SU-DHL-6 (cell line): ENCODE data around the gene FAM53B.

Source experiments
- H2AFZ ChIP-seq: fragments of 200-600 bp; sonication (generic); 2 replicates; pipeline ENCODE4 v1.6.1; 2014; ENCODE audit warnings: low read depth, mild to moderate bottlenecking, moderate library complexity, mixed read lengths, antibody characterized with exemption, low read length; ENCODE audit not compliant: severe bottlenecking
- H3F3A ChIP-seq: fragments of 200-600 bp; shearing (Covaris generic); 2 replicates; pipeline ENCODE4 v1.6.0; 2016; ENCODE audit warnings: antibody characterized with exemption, mild to moderate bottlenecking; ENCODE audit not compliant: insufficient read depth
- H3K27ac ChIP-seq: fragments of 200-600 bp; sonication (generic); 2 replicates; pipeline ENCODE4 v1.5.1; 2016; ENCODE audit warnings: low read depth, mild to moderate bottlenecking, low read length, moderate library complexity, mixed read lengths
- H3K27me3 ChIP-seq: fragments of 200-600 bp; sonication (generic), shearing (Covaris generic); 2 replicates; pipeline ENCODE4 v1.6.0; 2014; ENCODE audit warnings: mild to moderate bottlenecking, low read length
- H3K36me3 ChIP-seq: fragments of 200-600 bp; sonication (generic); 2 replicates; pipeline ENCODE4 v1.6.1; 2014; ENCODE audit warnings: mild to moderate bottlenecking, low read length, mixed read lengths
- H3K4me2 ChIP-seq: fragments of 300-600, 200-600 bp; shearing (Covaris generic), sonication (generic); 2 replicates; pipeline ENCODE4 v1.6.0; 2014; ENCODE audit warnings: low read length, low read depth, mild to moderate bottlenecking; ENCODE audit not compliant: poor library complexity, severe bottlenecking
- H3K4me3 ChIP-seq: fragments of 200-600 bp; sonication (generic); 2 replicates; pipeline ENCODE4 v1.5.1; 2014; ENCODE audit warnings: antibody characterized with exemption, low read length, mild to moderate bottlenecking, mixed read lengths; ENCODE audit not compliant: insufficient read depth, poor library complexity, severe bottlenecking
- H3K79me2 ChIP-seq: fragments of 200-600 bp; sonication (generic); 2 replicates; pipeline ENCODE4 v1.6.1; 2014; ENCODE audit warnings: mild to moderate bottlenecking, low read length, moderate library complexity; ENCODE audit not compliant: insufficient read depth
- H3K9ac ChIP-seq: fragments of 200-600 bp; sonication (generic); 2 replicates; pipeline ENCODE4 v1.7.0; 2014; ENCODE audit warnings: mild to moderate bottlenecking, low read length
- H3K9me2 ChIP-seq: fragments of 200-600 bp; sonication (generic); replicated peaks from 2 replicates; pipeline ENCODE4 v1.6.1; 2014; ENCODE audit warnings: low read length; ENCODE audit not compliant: insufficient read depth
- H3K9me3 ChIP-seq: fragments of 200-600 bp; sonication (generic); 2 replicates; pipeline ENCODE4 v1.6.1; 2014; ENCODE audit warnings: low read length, mixed read lengths; ENCODE audit not compliant: insufficient read depth
- H4K20me1 ChIP-seq: fragments of 200-600 bp; sonication (generic); 2 replicates; pipeline ENCODE4 v1.6.1; 2014; ENCODE audit warnings: low read depth, mild to moderate bottlenecking, antibody characterized with exemption, low read length, moderate library complexity, mixed read lengths
- EZH2phosphoT487 ChIP-seq: fragments of 200-600 bp; sonication (generic), shearing (Covaris generic); conservative IDR thresholded peaks from 2 replicates; pipeline ENCODE4 v1.6.1; 2018; ENCODE audit warnings: mild to moderate bottlenecking, antibody characterized with exemption, low read length, moderate library complexity, mixed read lengths
- TF ChIP-seq, protein P1 (sequence below): fragments of 200-600 bp; sonication (generic); IDR thresholded peaks from one replicate; pipeline ENCODE4 v1.5.1; 2017; ENCODE audit warnings: antibody characterized with exemption, mild to moderate bottlenecking, low read length, moderate library complexity; ENCODE audit not compliant: insufficient read depth, poor library complexity, severe bottlenecking

Gene FAM53B

DNA sequence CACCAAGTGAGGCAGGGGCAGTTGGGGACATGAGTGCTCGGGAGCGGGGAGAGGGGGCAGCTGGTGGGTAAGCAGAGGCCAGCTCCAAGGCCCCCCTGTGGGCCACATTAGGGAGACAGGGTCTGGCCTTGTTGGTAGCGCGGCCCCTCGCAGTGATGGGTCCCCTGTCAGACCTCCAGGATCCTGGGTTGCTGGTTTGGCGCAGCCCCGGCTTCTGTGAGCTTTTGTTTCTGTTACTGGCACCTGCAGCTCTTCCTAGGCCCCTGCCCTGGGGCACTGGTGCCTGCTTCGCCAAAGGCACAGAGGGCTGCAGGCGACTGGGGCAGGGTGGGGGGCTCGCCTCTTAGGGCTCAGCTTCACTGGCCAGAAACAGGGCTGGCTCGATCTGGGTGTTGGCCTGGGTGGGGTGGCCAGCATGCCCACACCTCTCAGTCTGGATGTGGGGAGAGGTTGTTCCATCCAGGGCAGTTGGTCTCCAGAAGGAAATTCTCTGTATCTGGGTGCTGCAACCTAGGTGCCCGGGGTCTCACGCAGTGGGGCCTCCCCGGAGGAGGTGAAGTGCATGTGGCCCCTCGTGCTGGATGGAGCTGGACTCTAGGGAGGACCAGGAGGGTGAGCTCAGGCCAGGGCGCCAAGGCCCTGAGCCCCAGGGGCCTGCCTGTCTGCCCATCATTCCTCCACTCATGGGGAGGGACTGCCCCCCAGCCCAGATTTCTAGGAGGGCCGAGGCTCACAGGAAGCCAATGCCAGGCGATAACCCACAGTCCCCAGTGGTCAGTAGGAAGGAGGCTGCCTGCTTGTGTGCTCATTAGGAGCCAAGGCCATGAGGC is 143.9 kb downstream of the FAM53B start:
- no peaks in the 10 kb centered on the region for H4K20me1 ChIP-seq
- H3K9me2 ChIP-seq = no peaks in the 10 kb centered on the region
- H3F3A ChIP-seq = peaks cover 70% of the 10 kb centered on the region
- no peak for TF ChIP-seq EZH2phosphoT487
- TF ChIP-seq, protein P1, sequence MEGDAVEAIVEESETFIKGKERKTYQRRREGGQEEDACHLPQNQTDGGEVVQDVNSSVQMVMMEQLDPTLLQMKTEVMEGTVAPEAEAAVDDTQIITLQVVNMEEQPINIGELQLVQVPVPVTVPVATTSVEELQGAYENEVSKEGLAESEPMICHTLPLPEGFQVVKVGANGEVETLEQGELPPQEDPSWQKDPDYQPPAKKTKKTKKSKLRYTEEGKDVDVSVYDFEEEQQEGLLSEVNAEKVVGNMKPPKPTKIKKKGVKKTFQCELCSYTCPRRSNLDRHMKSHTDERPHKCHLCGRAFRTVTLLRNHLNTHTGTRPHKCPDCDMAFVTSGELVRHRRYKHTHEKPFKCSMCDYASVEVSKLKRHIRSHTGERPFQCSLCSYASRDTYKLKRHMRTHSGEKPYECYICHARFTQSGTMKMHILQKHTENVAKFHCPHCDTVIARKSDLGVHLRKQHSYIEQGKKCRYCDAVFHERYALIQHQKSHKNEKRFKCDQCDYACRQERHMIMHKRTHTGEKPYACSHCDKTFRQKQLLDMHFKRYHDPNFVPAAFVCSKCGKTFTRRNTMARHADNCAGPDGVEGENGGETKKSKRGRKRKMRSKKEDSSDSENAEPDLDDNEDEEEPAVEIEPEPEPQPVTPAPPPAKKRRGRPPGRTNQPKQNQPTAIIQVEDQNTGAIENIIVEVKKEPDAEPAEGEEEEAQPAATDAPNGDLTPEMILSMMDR = no peak
- peak overlapping the region; percentile 87 for H3K9ac ChIP-seq
- no peaks in the 10 kb centered on the region for H3K36me3 ChIP-seq
- H2AFZ ChIP-seq = no peak overlapping the region
- H3K4me2 ChIP-seq = peak overlapping the region; percentile 50
- no peaks in the 10 kb centered on the region for H3K27me3 ChIP-seq
- peak overlapping the region; percentile 99 for H3K27ac ChIP-seq
- H3K4me3 ChIP-seq = peak overlapping the region; percentile 21
- H3K9me3 ChIP-seq = no peaks in the 10 kb centered on the region
- no peaks in the 10 kb centered on the region for H3K79me2 ChIP-seq

DNA sequence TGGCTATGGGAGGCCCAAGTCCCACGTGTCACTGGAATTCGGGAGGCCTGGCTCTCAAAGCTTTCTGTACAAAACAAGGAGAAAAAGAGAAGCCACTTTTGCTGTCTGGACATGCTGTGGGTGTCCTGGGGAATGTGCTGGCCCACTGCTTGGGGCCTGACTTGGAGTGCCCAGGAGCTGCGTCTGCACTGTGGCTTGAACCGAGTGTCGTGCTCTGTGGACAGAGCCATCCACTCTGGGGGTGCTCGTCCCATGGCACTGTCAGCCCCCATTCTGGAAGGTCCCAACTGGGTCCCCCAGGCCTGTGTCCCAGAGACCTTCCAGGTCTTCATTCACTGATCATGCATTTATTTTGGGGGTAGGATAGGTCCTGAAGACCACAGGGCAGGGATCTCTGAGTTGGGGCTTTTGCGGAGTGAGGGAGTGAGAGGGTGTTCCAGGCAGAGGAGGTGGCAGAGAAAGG is 144.6 kb downstream of the FAM53B start:
- peak overlapping the region; percentile 87 for H3K9ac ChIP-seq
- H3F3A ChIP-seq = peaks cover 63% of the 10 kb centered on the region
- no peak for TF ChIP-seq EZH2phosphoT487
- TF ChIP-seq, protein P1 = no peak
- no peak overlapping the region for H3K4me3 ChIP-seq
- H3K79me2 ChIP-seq = no peaks in the 10 kb centered on the region
- H3K9me3 ChIP-seq = no peaks in the 10 kb centered on the region
- no peak overlapping the region for H2AFZ ChIP-seq
- no peaks in the 10 kb centered on the region for H3K9me2 ChIP-seq
- H3K36me3 ChIP-seq = no peaks in the 10 kb centered on the region
- no peaks in the 10 kb centered on the region for H4K20me1 ChIP-seq
- peak overlapping the region; percentile 99 for H3K27ac ChIP-seq
- H3K4me2 ChIP-seq = peak overlapping the region; percentile 50
- H3K27me3 ChIP-seq = no peaks in the 10 kb centered on the region

DNA sequence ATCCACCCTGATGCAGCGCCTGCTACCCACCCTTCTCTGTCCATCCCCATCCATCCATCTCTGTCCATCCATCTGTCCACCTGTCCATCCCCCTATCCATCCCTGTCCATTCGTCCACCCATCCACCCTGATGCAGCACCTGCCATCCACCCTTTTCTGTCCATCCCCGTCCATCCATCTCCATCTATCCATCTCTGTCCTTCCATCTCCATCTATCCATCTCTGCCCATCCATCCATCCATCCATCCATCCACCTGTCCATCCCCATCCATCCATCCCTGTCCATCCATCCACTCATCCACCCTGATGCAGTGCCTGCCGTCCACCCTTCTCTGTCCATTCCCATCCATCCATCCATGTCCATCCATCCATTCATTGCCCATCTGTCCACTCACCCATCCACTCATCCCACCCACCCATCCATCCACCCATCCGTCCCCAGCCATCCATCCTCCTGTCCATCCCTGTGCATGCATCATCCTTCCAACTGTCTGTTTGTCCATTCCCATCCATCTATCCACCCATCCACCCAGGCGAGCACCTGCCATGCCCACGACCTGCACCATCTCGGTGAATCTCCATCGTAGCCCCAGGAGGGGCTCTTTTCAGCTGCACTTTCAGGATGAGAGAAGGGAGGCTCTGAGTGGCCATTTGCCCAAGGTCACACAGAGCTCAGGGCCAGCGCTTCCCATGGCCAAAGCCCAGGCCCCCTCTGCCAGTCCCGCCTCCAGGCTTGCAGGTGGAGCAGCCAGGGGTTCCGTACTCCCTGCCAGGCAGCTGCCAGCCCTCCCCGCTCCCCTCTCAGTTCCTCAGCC is 145.2 kb downstream of the FAM53B start:
- Histone ChIP-seq H3K9ac (peak overlapping the region; percentile 87), H3K9me3 (no peaks in the 10 kb centered on the region), H3K9me2 (no peaks in the 10 kb centered on the region), H2AFZ (no peak overlapping the region), H4K20me1 (no peaks in the 10 kb centered on the region), H3K36me3 (no peaks in the 10 kb centered on the region), H3F3A (peaks cover 57% of the 10 kb centered on the region), H3K27ac (peak overlapping the region; percentile 99), H3K79me2 (no peaks in the 10 kb centered on the region), H3K27me3 (no peaks in the 10 kb centered on the region), H3K4me2 (peak overlapping the region; percentile 50), H3K4me3 (no peak overlapping the region)
- TF ChIP-seq, protein P1 = no peak
- no peak for TF ChIP-seq EZH2phosphoT487
